UCSD-AML1 (cell line): ENCODE results near the gene PPP3R2.

Experiments
- DNase-seq: peaks from one replicate; lab custom pipeline; 2025; ENCODE audit not compliant: unreplicated experiment; lab: John Stamatoyannopoulos, UW

The PPP3R2 gene

GRCh38 chr9:101594796-101595195 lies at the start of gene PPP3R2:
Gene PPP3R2, minus strand, starts transcription at chr9:101594969. Its CDS starts 48 bp downstream, at chr9:101594921.
- no peak for DNase-seq

GRCh38 chr9:101639785-101640665 lies 45.3 kb upstream of the PPP3R2 start:
- no peak for DNase-seq

GRCh38 chr9:101639311-101639710 lies 44.5 kb upstream of the PPP3R2 start:
- DNase-seq, result no peak

- no peak for DNase-seq
Measured at GRCh38 chr9:101636247-101636646, 41.5 kb upstream of the PPP3R2 start.

- no peak for DNase-seq
Measured at GRCh38 chr9:101635473-101635872, 40.7 kb upstream of the PPP3R2 start.

GRCh38 chr9:101634741-101635409 lies 40.1 kb upstream of the PPP3R2 start:
- no peak for DNase-seq

GRCh38 chr9:101632611-101633010 lies 37.8 kb upstream of the PPP3R2 start:
- no peak for DNase-seq

GRCh38 chr9:101631892-101632291 lies 37.1 kb upstream of the PPP3R2 start:
- no peak for DNase-seq

- DNase-seq, result no peak
Measured at GRCh38 chr9:101629636-101630035, 34.9 kb upstream of the PPP3R2 start.

GRCh38 chr9:101628173-101628572 lies 33.4 kb upstream of the PPP3R2 start:
- no peak for DNase-seq

- peak; percentile 33 for DNase-seq
Measured at GRCh38 chr9:101626295-101626694, 31.5 kb upstream of the PPP3R2 start.

- no peak for DNase-seq
Measured at GRCh38 chr9:101625876-101626275, 31.1 kb upstream of the PPP3R2 start.

- DNase-seq, result no peak
Measured at GRCh38 chr9:101620452-101620851, 25.7 kb upstream of the PPP3R2 start.

GRCh38 chr9:101618698-101619097 lies 23.9 kb upstream of the PPP3R2 start:
- no peak for DNase-seq

GRCh38 chr9:101605547-101605946 lies 10.8 kb upstream of the PPP3R2 start:
- no peak for DNase-seq

GRCh38 chr9:101604296-101604695 lies 9.5 kb upstream of the PPP3R2 start:
- DNase-seq, result no peak

- DNase-seq, result no peak
Measured at GRCh38 chr9:101601904-101602765, 7.4 kb upstream of the PPP3R2 start.

- DNase-seq, result no peak
Measured at GRCh38 chr9:101593345-101593744, 1.4 kb downstream of the PPP3R2 start.

GRCh38 chr9:101592788-101593187 lies 2.0 kb downstream of the PPP3R2 start:
- DNase-seq, result no peak

- DNase-seq, result no peak
Measured at GRCh38 chr9:101591787-101592446, 2.9 kb downstream of the PPP3R2 start.

GRCh38 chr9:101590901-101591300 lies 3.9 kb downstream of the PPP3R2 start:
- no peak for DNase-seq
